ENCODE results near the gene TP53RK.

GRCh38 chr20:46671866-46672542, 17.2 kb downstream of the TP53RK start:
- TF ChIP-seq CTCF (IDR thresholded peaks at IDR 0.05) (no peak), POLR2A (IDR thresholded peaks at IDR 0.05) (no peak), POLR2AphosphoS5 (IDR thresholded peaks at IDR 0.05) (no peak)
